ENCODE data around the gene PLCB1.

GRCh38 chr20:8390037-8390433 lies 258.0 kb downstream of the PLCB1 start:
- TF ChIP-seq CTCF (IDR thresholded peaks at IDR 0.05; ENCODE audit: insufficient read depth, low read depth, low read length) (no peak), EZH2 (IDR thresholded peaks at IDR 0.05; ENCODE audit: insufficient read depth, low read length) (no peak)

Measured in astrocyte (in vitro differentiated cells and primary cell).